Measurements from ENCODE around the gene HMCN1.

DNA sequence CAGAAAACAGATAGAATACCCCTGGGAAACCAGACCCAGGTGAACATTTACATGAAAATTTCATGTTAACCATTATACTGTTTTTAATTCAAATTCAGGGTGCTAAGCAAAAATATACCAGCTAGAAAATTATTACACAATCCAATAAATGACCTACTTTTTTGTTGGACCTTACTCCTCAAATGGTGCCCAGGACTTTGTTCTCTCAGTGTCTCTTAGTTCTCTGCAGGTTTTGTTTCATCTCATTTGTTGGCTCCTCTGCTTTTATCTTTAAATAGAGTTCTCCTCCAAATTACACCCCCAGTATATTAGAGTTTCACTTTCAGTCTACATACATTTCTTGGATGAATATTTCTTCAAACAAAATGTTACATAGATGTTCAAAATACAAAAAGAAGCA lies 326.0 kb downstream of the HMCN1 start:
- TF ChIP-seq GLIS3 (CRISPR knock-in tag; IDR thresholded peaks at IDR 0.05), result no peak
- TF ChIP-seq, protein P1, sequence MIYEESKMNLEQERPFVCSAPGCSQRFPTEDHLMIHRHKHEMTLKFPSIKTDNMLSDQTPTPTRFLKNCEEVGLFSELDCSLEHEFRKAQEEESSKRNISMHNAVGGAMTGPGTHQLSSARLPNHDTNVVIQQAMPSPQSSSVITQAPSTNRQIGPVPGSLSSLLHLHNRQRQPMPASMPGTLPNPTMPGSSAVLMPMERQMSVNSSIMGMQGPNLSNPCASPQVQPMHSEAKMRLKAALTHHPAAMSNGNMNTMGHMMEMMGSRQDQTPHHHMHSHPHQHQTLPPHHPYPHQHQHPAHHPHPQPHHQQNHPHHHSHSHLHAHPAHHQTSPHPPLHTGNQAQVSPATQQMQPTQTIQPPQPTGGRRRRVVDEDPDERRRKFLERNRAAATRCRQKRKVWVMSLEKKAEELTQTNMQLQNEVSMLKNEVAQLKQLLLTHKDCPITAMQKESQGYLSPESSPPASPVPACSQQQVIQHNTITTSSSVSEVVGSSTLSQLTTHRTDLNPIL (CRISPR knock-in tag; IDR thresholded peaks at IDR 0.05; ENCODE audit: low read depth), result no peak
- TF ChIP-seq SNAI2 (CRISPR knock-in tag; IDR thresholded peaks at IDR 0.05), result no peak
- TF ChIP-seq PATZ1 (CRISPR knock-in tag; IDR thresholded peaks at IDR 0.05; ENCODE audit: borderline replicate concordance), result no peak
- no peak for TF ChIP-seq ZNF70 (CRISPR knock-in tag; IDR thresholded peaks at IDR 0.05)
- no peak for TF ChIP-seq BACH2 (CRISPR knock-in tag; IDR thresholded peaks at IDR 0.05; ENCODE audit: borderline replicate concordance)
- no peak for TF ChIP-seq ZFP30 (CRISPR knock-in tag; IDR thresholded peaks at IDR 0.05)
- no peak for TF ChIP-seq ZNF565 (CRISPR knock-in tag; conservative IDR thresholded peaks at IDR 0.05; ENCODE audit: low read depth)
